Endothelial cell of umbilical vein (primary cell): ENCODE data around the gene TENM4.

Source experiments
- CTCF ChIP-seq, 2 donors: IDR thresholded peaks; 1 replicate in 1 of 2; 2 replicates in 1 of 2; pipeline ENCODE4 v1.5.1; 2011; ENCODE audit warnings: low read length in 2 of 2, mild to moderate bottlenecking in 2 of 2, moderate library complexity in 2 of 2, control low read depth in 1 of 2, inconsistent platforms in 1 of 2, low read depth in 1 of 2; ENCODE audit not compliant: insufficient read depth in 1 of 2; ENCODE audit errors: extremely low read depth in 1 of 2
- POLR2A ChIP-seq: IDR thresholded peaks from 2 replicates; pipeline ENCODE4 v1.6.1; 2012; ENCODE audit warnings: low read depth, mild to moderate bottlenecking, control low read depth, low read length

- TF ChIP-seq POLR2A (no peak), CTCF (IDR thresholded peaks at IDR 0.05; ENCODE audit: extremely low read depth in 1 of 2, insufficient read depth in 1 of 2, low read depth in 1 of 2, low read length in 2 of 2) (no peak)
Observed at GRCh38 chr11:79119491-79120284, 321.1 kb downstream of the TENM4 start.
